GM12878 (cell line): ENCODE measurements around the gene BICD1. TPM values are rescaled to one million over a fixed set of nuclear protein-coding genes. Genes with fewer than 3 reads are reported as not detected.

Source experiments
- ATAC-seq: fragments of 200-7000 bp; cut with Tn5 transposase; 3 replicates; pipeline ENCODE4 v1.9.1; 2020; ENCODE audit warnings: mild to moderate bottlenecking, moderate library complexity
- BruUV-seq: library from RNA; stranded (reverse); fragments of 400-500 nt; replicated peaks from 2 replicates; lab custom pipeline; 2021; lab: Mats Ljungman, UMichigan
- CTCF ChIA-PET: fragments of 300-600 bp; sonication (Branson Sonifier 250); formaldehyde crosslinking; extraction: SDS; loops from one replicate; lab custom pipeline; 2021; ENCODE audit warnings: inconsistent platforms; lab: Yijun Ruan, JAX
- POLR2A ChIA-PET: fragments of 350-600 bp; formaldehyde crosslinking; extraction: SDS; loops from one replicate; lab custom pipeline; 2021; ENCODE audit warnings: inconsistent platforms; lab: Charles Lee
- RAD21 ChIA-PET: fragments of 300-600 bp; sonication (Branson Sonifier 250); formaldehyde crosslinking; loops from one replicate; lab custom pipeline; 2023; ENCODE audit warnings: antibody characterized with exemption; ENCODE audit not compliant: unreplicated experiment; lab: Charles Lee
- SMC1A ChIA-PET: fragments of 300-600 bp; sonication (Branson Sonifier 250); formaldehyde crosslinking; loops from one replicate; lab custom pipeline; 2023; ENCODE audit not compliant: unreplicated experiment, uncharacterized antibody; lab: Charles Lee
- DNase-seq: peaks from one replicate; pipeline ENCODE4 v3.0.0-alpha.2; 2011; ENCODE audit warnings: low read depth, low spot score
- FAIRE-seq: peaks from 3 replicates; lab custom pipeline; 2011; peaks lifted over from hg19 to GRCh38; lab: Jason Lieb, UNC
- H2AFZ ChIP-seq: 2 replicates; pipeline ENCODE4 v1.6.0; 2011; ENCODE audit warnings: low read depth, low read length, control low read depth; ENCODE audit not compliant: control insufficient read depth
- H3K27ac ChIP-seq: 2 replicates; pipeline ENCODE4 v1.5.1; 2011; ENCODE audit warnings: control low read depth; ENCODE audit not compliant: control insufficient read depth, insufficient read depth
- H3K27me3 ChIP-seq, 2 experiments: replicated peaks in 1 of 2; 2 replicates each; pipeline versions ENCODE4 v1.6.0 to v1.6.1; 2011; ENCODE audit warnings: low read length in 1 of 2; ENCODE audit not compliant: control insufficient read depth in 2 of 2, insufficient read depth in 2 of 2
- H3K36me3 ChIP-seq, 2 experiments: 2 replicates each; pipeline ENCODE4 v1.5.1; 2011; ENCODE audit warnings: low read length in 1 of 2; ENCODE audit not compliant: control insufficient read depth in 2 of 2, insufficient read depth in 2 of 2
- H3K4me1 ChIP-seq: 2 replicates; pipeline ENCODE4 v1.6.1; 2011; ENCODE audit warnings: mild to moderate bottlenecking, low read length, moderate library complexity, mixed read lengths; ENCODE audit not compliant: control insufficient read depth, insufficient read depth
- H3K4me2 ChIP-seq: 2 replicates; pipeline ENCODE4 v1.6.0; 2011; ENCODE audit warnings: control low read depth; ENCODE audit not compliant: control insufficient read depth, insufficient read depth
- H3K4me3 ChIP-seq: fragments of 200-600 bp; sonication (generic); 2 replicates; pipeline ENCODE4 v1.5.1; 2016
- H3K79me2 ChIP-seq: 2 replicates; pipeline ENCODE4 v1.6.0; 2011; ENCODE audit warnings: low read length; ENCODE audit not compliant: control insufficient read depth, insufficient read depth
- H3K9ac ChIP-seq: 2 replicates; pipeline ENCODE4 v1.8.0; 2011; ENCODE audit warnings: low read length, control low read depth, mixed read lengths; ENCODE audit not compliant: control insufficient read depth, insufficient read depth
- H3K9me3 ChIP-seq: replicated peaks from 3 replicates; pipeline ENCODE4 v1.5.1; 2011; ENCODE audit warnings: mild to moderate bottlenecking, low read length; ENCODE audit not compliant: control insufficient read depth, insufficient read depth
- H4K20me1 ChIP-seq: 2 replicates; pipeline ENCODE4 v1.6.0; 2011; ENCODE audit not compliant: control insufficient read depth, insufficient read depth
- BACH1 ChIP-seq: fragments of 450-650 bp; IDR thresholded peaks from 2 replicates; pipeline ENCODE4 v1.6.1; 2017; ENCODE audit warnings: mild to moderate bottlenecking, borderline replicate concordance
- CBX5 ChIP-seq: sonication (generic); IDR thresholded peaks from 2 replicates; pipeline ENCODE4 v1.6.1; 2016; ENCODE audit warnings: low read depth, moderate library complexity, mild to moderate bottlenecking, inconsistent platforms
- EZH2 ChIP-seq: IDR thresholded peaks from 2 replicates; pipeline ENCODE4 v1.6.1; 2012; ENCODE audit warnings: low read depth, mild to moderate bottlenecking, control low read depth, inconsistent platforms, low read length, borderline replicate concordance; ENCODE audit not compliant: control insufficient read depth
- IKZF2 ChIP-seq, 2 experiments: fragments of 450-650 bp; IDR thresholded peaks; 2 replicates each; pipeline ENCODE4 v1.6.1; 2017; ENCODE audit warnings: mild to moderate bottlenecking in 2 of 2, moderate library complexity in 2 of 2
- IRF3 ChIP-seq: fragments of 450-650 bp; IDR thresholded peaks from 2 replicates; pipeline ENCODE4 v1.6.1; 2014; ENCODE audit warnings: mild to moderate bottlenecking
- NFYB ChIP-seq: IDR thresholded peaks from 2 replicates; pipeline ENCODE4 v1.6.1; 2011; ENCODE audit warnings: low read depth, mild to moderate bottlenecking, low read length, improper control_type of control experiment, moderate library complexity; ENCODE audit not compliant: insufficient read depth
- PKNOX1 ChIP-seq: fragments of 450-650 bp; IDR thresholded peaks from 2 replicates; pipeline ENCODE4 v1.6.1; 2016; ENCODE audit warnings: mild to moderate bottlenecking
- POLR2AphosphoS2 ChIP-seq: IDR thresholded peaks from 2 replicates; pipeline ENCODE4 v1.6.1; 2011; ENCODE audit warnings: low read depth, mild to moderate bottlenecking, low read length, improper control_type of control experiment, moderate library complexity
- SMC3 ChIP-seq: IDR thresholded peaks from 2 replicates; pipeline ENCODE4 v1.6.1; 2011; ENCODE audit warnings: low read length, improper control_type of control experiment, borderline replicate concordance
- STAT1 ChIP-seq: fragments of 450-650 bp; conservative IDR thresholded peaks from 2 replicates; pipeline ENCODE4 v1.6.1; 2014; ENCODE audit warnings: antibody characterized with exemption, mild to moderate bottlenecking
- ZBED1 ChIP-seq: IDR thresholded peaks from 2 replicates; pipeline ENCODE4 v1.6.1; 2016; ENCODE audit warnings: borderline replicate concordance
- WGBS: methylation state at CpG from one replicate; pipeline ENCODE4 v1.1.6; 2016; ENCODE audit warnings: low lambda C conversion rate; ENCODE audit not compliant: insufficient replicate concordance, insufficient coverage; ENCODE audit errors: missing lambda C conversion rate; 5-methylcytosine and 5-hydroxymethylcytosine counted together
- in situ Hi-C: fragments of 300-500 bp; cut with MboI; formaldehyde crosslinking; loops from 9 replicates; pipeline ENCODE4 v1.14.3; 2018; ENCODE audit warnings: mixed read lengths
- intact Hi-C: fragments of 100-400 bp; cut with micrococcal nuclease; formaldehyde crosslinking; loops from one replicate; pipeline ENCODE4 v1.14.2; 2022; ENCODE audit not compliant: unreplicated experiment
- polyA plus RNA-seq, 11 experiments: library from polyadenylated mRNA; depleted of rRNA in 4 of 11; unstranded in 6 of 11; stranded (reverse) in 5 of 11; fragments of >200 nt; fragmentation: Nextera tagmentation in 4 of 11; fragmentation: Illumina TruSeq in 1 of 11; extraction: Ambion mirVana in 4 of 11; extraction: Trizol in 1 of 11; gene quantifications; 1 replicate in 1 of 11; 2 replicates in 10 of 11; pipeline versions ENCODE4 v1.2.1 to v1.2.3, GENCODE V29; 2011 to 2016; ENCODE audit warnings: inconsistent platforms in 2 of 11, missing spikeins in 2 of 11, low read depth in 1 of 11
- total RNA-seq, 4 experiments: library from RNA; depleted of rRNA in 3 of 4; stranded (reverse); fragments of >200 nt in 3 of 4; fragmentation: Illumina TruSeq in 1 of 4; extraction: Trizol in 1 of 4; gene quantifications; 2 replicates each; pipeline versions ENCODE4 v1.2.1 to v1.2.3, GENCODE V29; 2013 to 2021

Gene BICD1
- total and polyA plus RNA-seq, 10 of the 15 experiments (the other 5 are each of a cell fraction or from before 2014, with no cell fraction given) = 4.7 to 32.5 (median 14.4) TPM

- no peak for FAIRE-seq
- in situ Hi-C loops = no loop called here
Measured at GRCh38 chr12:32084753-32085152, 21.9 kb upstream of the BICD1 start.

GRCh38 chr12:32087306-32087705 lies 19.3 kb upstream of the BICD1 start:
- no peaks in the 10 kb centered on the region for H4K20me1 ChIP-seq
- no peak overlapping the region for H3K4me3 ChIP-seq
- no peaks in the 10 kb centered on the region for H3K27me3 ChIP-seq
- no peak overlapping the region for H3K4me2 ChIP-seq
- ChIA-PET SMC1A (interaction anchor here (1.1 kb wide), 1 partner anchor 402 kb away, joined by 4 read pairs; no protein-coding TSS in a partner anchor), CTCF (interaction anchor here (0.6 to 1.5 kb wide), 2 partner anchors 223 to 225 kb away, joined by 3 read pairs; no protein-coding TSS in a partner anchor), RAD21 (no interaction called here), POLR2A (interaction anchor here (0.6 kb wide), 1 partner anchor 42 kb away, joined by 5 read pairs; no protein-coding TSS in a partner anchor)
- intact Hi-C loops = no loop called here
- no TSS peak for BruUV-seq
- H3K9me3 ChIP-seq = no peaks in the 10 kb centered on the region
- ATAC-seq (peak; percentile 77), DNase-seq (no peak), FAIRE-seq (no peak)
- in situ Hi-C loops = no loop called here
- no peaks in the 10 kb centered on the region for H3K4me1 ChIP-seq
- WGBS = 31% methylated on average over 5 of the region's 5 CpGs
- H3K9ac ChIP-seq = no peak overlapping the region
- H2AFZ ChIP-seq = no peak overlapping the region
- no peak overlapping the region for H3K27ac ChIP-seq
- no peaks in the 10 kb centered on the region for H3K79me2 ChIP-seq
- no peaks in the 10 kb centered on the region for H3K36me3 ChIP-seq
- TF ChIP-seq ZBED1 = no peak
- TF ChIP-seq SMC3 = no peak
- TF ChIP-seq BACH1 = no peak
- no peak for TF ChIP-seq EZH2
- no peak for TF ChIP-seq IRF3
- no peak for TF ChIP-seq STAT1
- TF ChIP-seq IKZF2 (IDR thresholded peaks at IDR 0.05) = no peak
- TF ChIP-seq NFYB = no peak

More at GRCh38 chr12:32084753-32085152, 21.9 kb upstream of the BICD1 start:
- ATAC-seq = no peak
- ChIA-PET CTCF (no interaction called here), POLR2A (no interaction called here), RAD21 (interaction anchor here (1.3 to 2.2 kb wide), 2 partner anchors 402 to 432 kb away, joined by 4 to 5 read pairs; no protein-coding TSS in a partner anchor), SMC1A (interaction anchor here (1.4 to 2.2 kb wide), 5 partner anchors 9 to 679 kb away, joined by 3 to 7 read pairs (median 6); no protein-coding TSS in a partner anchor)
- no TSS peak for BruUV-seq
- Histone ChIP-seq H3K4me3 (no peak overlapping the region), H3K4me1 (no peaks in the 10 kb centered on the region), H2AFZ (no peak overlapping the region), H3K9ac (no peak overlapping the region), H3K9me3 (no peaks in the 10 kb centered on the region)
- intact Hi-C loops = no loop called here
- DNase-seq = no peak
- 90% methylated on average over 3 of the region's 3 CpGs for WGBS
- TF ChIP-seq POLR2AphosphoS2 (no peak), CBX5 (no peak), PKNOX1 (no peak)
- TF ChIP-seq, all 136 proteins: peak for 0
- H3K27me3 ChIP-seq = no peaks in the 10 kb centered on the region
- H4K20me1 ChIP-seq = no peaks in the 10 kb centered on the region
- no peaks in the 10 kb centered on the region for H3K79me2 ChIP-seq
- H3K27ac ChIP-seq = no peak overlapping the region
- H3K4me2 ChIP-seq = no peak overlapping the region
- no peaks in the 10 kb centered on the region for H3K36me3 ChIP-seq
